Endometrial microvascular endothelial cells (primary cell): ENCODE data around the gene HOXA4. TPM values are rescaled to one million over a fixed set of nuclear protein-coding genes. Genes with fewer than 3 reads are reported as not detected.

Experiments
- in situ Hi-C: cut with HindIII; loops from 2 replicates; pipeline ENCODE4 v1.10.0; 2017; ENCODE audit warnings: low sequenced_read_pairs, low pct_unique_long_range_greater_than_20kb; ENCODE audit errors: inconsistent ontology term
- total RNA-seq: library from RNA; depleted of rRNA; stranded (reverse); fragments of >200 nt; gene quantifications from one replicate; pipeline ENCODE4 v1.2.3, GENCODE V29; 2015; ENCODE audit errors: inconsistent ontology term

Gene HOXA4
- total RNA-seq, 1 donor from 2014 or later = 0.93 TPM

GRCh38 chr7:27160145-27160545 is 29.6 kb upstream of the HOXA4 start:
- in situ Hi-C loops = no loop called here

- in situ Hi-C loops = no loop called here
These were observed 28.9 kb upstream of the HOXA4 start for GRCh38 chr7:27159266-27160144.

GRCh38 chr7:27158436-27159265 is 28.1 kb upstream of the HOXA4 start:
- in situ Hi-C loops = no loop called here

GRCh38 chr7:27157702-27158431 is 27.3 kb upstream of the HOXA4 start:
- in situ Hi-C loops = no loop called here

GRCh38 chr7:27156916-27157701 is 26.6 kb upstream of the HOXA4 start:
- in situ Hi-C loops = no loop called here

- in situ Hi-C loops = no loop called here
These were observed 25.9 kb upstream of the HOXA4 start, which contains the start of gene HOXA7 for GRCh38 chr7:27156508-27156898. Gene HOXA7 (minus strand): TSS chr7:27156675. CDS start chr7:27156545, 130 bp downstream.

- in situ Hi-C loops = no loop called here
These were observed 25.4 kb upstream of the HOXA4 start for GRCh38 chr7:27155816-27156507.

- in situ Hi-C loops = no loop called here
These were observed 24.6 kb upstream of the HOXA4 start for GRCh38 chr7:27154901-27155815.

GRCh38 chr7:27154369-27154768 is 23.8 kb upstream of the HOXA4 start:
- in situ Hi-C loops = no loop called here

GRCh38 chr7:27153526-27153925 is 23.0 kb upstream of the HOXA4 start:
- in situ Hi-C loops = no loop called here

GRCh38 chr7:27152816-27153442 is 22.4 kb upstream of the HOXA4 start:
- in situ Hi-C loops = no loop called here

- in situ Hi-C loops = no loop called here
These were observed 21.6 kb upstream of the HOXA4 start, which contains the start of gene HOXA3 for GRCh38 chr7:27151931-27152815. Gene HOXA3 (minus strand): TSS chr7:27152583. CDS start chr7:27110640, 41,943 bp downstream.

- in situ Hi-C loops = no loop called here
These were observed 20.9 kb upstream of the HOXA4 start for GRCh38 chr7:27151341-27151930.

GRCh38 chr7:27150568-27151340 is 20.2 kb upstream of the HOXA4 start:
- in situ Hi-C loops = no loop called here
